ENCODE data around the gene CCDC91.
"Not testable (repeated sequence)": the region's sequence is repeated elsewhere in the genome, so short reads cannot be mapped to it uniquely, and the experiment has no call there.

Gene CCDC91

GRCh38 chr12:28340261-28341045 is 150.2 kb downstream of the CCDC91 start:
- Histone ChIP-seq H3K27ac (no peak overlapping the region), H3K4me3 (no peak overlapping the region)

- Histone ChIP-seq H3K27ac (no peak overlapping the region), H3K4me3 (no peak overlapping the region)
Observed at GRCh38 chr12:28343713-28344112, 153.5 kb downstream of the CCDC91 start.

- no peak overlapping the region for H3K4me3 ChIP-seq
Observed at GRCh38 chr12:28346567-28346966, 156.3 kb downstream of the CCDC91 start.

GRCh38 chr12:28349196-28349595 is 158.9 kb downstream of the CCDC91 start:
- Histone ChIP-seq H3K27ac (no peak overlapping the region), H3K4me3 (no peak overlapping the region)

More at GRCh38 chr12:28346567-28346966, 156.3 kb downstream of the CCDC91 start:
- no peak overlapping the region for H3K27ac ChIP-seq

- H3K27ac ChIP-seq, result no peak overlapping the region
- no peak overlapping the region for H3K4me3 ChIP-seq
Observed at GRCh38 chr12:28350502-28350901, 160.2 kb downstream of the CCDC91 start.

- H3K27ac ChIP-seq, result no peak overlapping the region
- no peak overlapping the region for H3K4me3 ChIP-seq
Observed at GRCh38 chr12:28351414-28351813, 161.2 kb downstream of the CCDC91 start.

- no peak overlapping the region for H3K27ac ChIP-seq
- no peak overlapping the region for H3K4me3 ChIP-seq
Observed at GRCh38 chr12:28355161-28355560, 164.9 kb downstream of the CCDC91 start.

GRCh38 chr12:28360253-28360652 is 170.0 kb downstream of the CCDC91 start:
- H3K4me3 ChIP-seq, result no peak overlapping the region

GRCh38 chr12:28367326-28367725 is 177.1 kb downstream of the CCDC91 start:
- Histone ChIP-seq H3K27ac (no peak overlapping the region), H3K4me3 (no peak overlapping the region)

More at GRCh38 chr12:28360253-28360652, 170.0 kb downstream of the CCDC91 start:
- H3K27ac ChIP-seq, result no peak overlapping the region

GRCh38 chr12:28367993-28368392 is 177.7 kb downstream of the CCDC91 start:
- Histone ChIP-seq H3K27ac (no peak overlapping the region), H3K4me3 (no peak overlapping the region)

- H3K27ac ChIP-seq, result no peak overlapping the region
Observed at GRCh38 chr12:28369483-28369882, 179.2 kb downstream of the CCDC91 start.

GRCh38 chr12:28374556-28374955 is 184.3 kb downstream of the CCDC91 start:
- no peak overlapping the region for H3K27ac ChIP-seq
- H3K4me3 ChIP-seq, result no peak overlapping the region

More at GRCh38 chr12:28369483-28369882, 179.2 kb downstream of the CCDC91 start:
- H3K4me3 ChIP-seq, result no peak overlapping the region

- Histone ChIP-seq H3K4me3 (no peak overlapping the region), H3K27ac (no peak overlapping the region)
Observed at GRCh38 chr12:28378736-28379135, 188.5 kb downstream of the CCDC91 start.

- H3K27ac ChIP-seq, H3K4me3 ChIP-seq: not testable (repeated sequence)
Observed at GRCh38 chr12:28379779-28380178, 189.5 kb downstream of the CCDC91 start.

GRCh38 chr12:28383368-28383767 is 193.1 kb downstream of the CCDC91 start:
- H3K27ac ChIP-seq, result no peak overlapping the region
- no peak overlapping the region for H3K4me3 ChIP-seq

GRCh38 chr12:28388879-28389278 is 198.6 kb downstream of the CCDC91 start:
- Histone ChIP-seq H3K27ac (no peak overlapping the region), H3K4me3 (no peak overlapping the region)

GRCh38 chr12:28390206-28390605 is 199.9 kb downstream of the CCDC91 start:
- no peak overlapping the region for H3K4me3 ChIP-seq
- no peak overlapping the region for H3K27ac ChIP-seq

- H3K27ac ChIP-seq, result no peak overlapping the region
Observed at GRCh38 chr12:28390761-28391385, 200.6 kb downstream of the CCDC91 start.

GRCh38 chr12:28409892-28410291 is 219.6 kb downstream of the CCDC91 start:
- Histone ChIP-seq H3K4me3 (no peak overlapping the region), H3K27ac (no peak overlapping the region)

More at GRCh38 chr12:28390761-28391385, 200.6 kb downstream of the CCDC91 start:
- no peak overlapping the region for H3K4me3 ChIP-seq

GRCh38 chr12:28413460-28414109 is 223.3 kb downstream of the CCDC91 start:
- no peak overlapping the region for H3K27ac ChIP-seq
- no peak overlapping the region for H3K4me3 ChIP-seq

GRCh38 chr12:28415755-28416154 is 225.5 kb downstream of the CCDC91 start:
- Histone ChIP-seq H3K27ac (peak overlapping the region in 2 of 21 experiments; percentile 23 to 69), H3K4me3 (no peak overlapping the region)

Measured in skin epidermis (tissue), 12 donors.